Keratinocyte (primary cell): ENCODE measurements around the gene TBC1D16. TPM values are rescaled to one million over a fixed set of nuclear protein-coding genes. Genes with fewer than 3 reads are reported as not detected.
A peak's percentile ranks its signal among the peaks of the same experiment; 100 is the strongest.

Experiments used
- DNase-seq: peaks from one replicate; pipeline ENCODE4 v3.0.0-alpha.2; 2011; ENCODE audit warnings: low read depth, missing footprints, low spot score
- FAIRE-seq: peaks from 2 replicates; lab custom pipeline; 2011; peaks lifted over from hg19 to GRCh38; lab: Jason Lieb, UNC
- H2AFZ ChIP-seq: 2 replicates; pipeline ENCODE4 v1.6.0; 2012; ENCODE audit warnings: low read length, control low read depth, inconsistent platforms; ENCODE audit not compliant: control insufficient read depth
- H3K27ac ChIP-seq: 2 replicates; pipeline ENCODE4 v1.5.1; 2011; ENCODE audit warnings: low read length; ENCODE audit not compliant: control insufficient read depth, insufficient read depth
- H3K27me3 ChIP-seq: 3 replicates; pipeline ENCODE4 v1.6.0; 2011; ENCODE audit warnings: low read length; ENCODE audit not compliant: control insufficient read depth, insufficient read depth; ENCODE audit errors: extremely low read depth
- H3K36me3 ChIP-seq, 2 experiments: 2 replicates in 1 of 2; 3 replicates in 1 of 2; pipeline ENCODE4 v1.5.1; 2011; ENCODE audit warnings: low read length in 2 of 2, mild to moderate bottlenecking in 1 of 2; ENCODE audit not compliant: control insufficient read depth in 2 of 2, insufficient read depth in 2 of 2; ENCODE audit errors: extremely low read depth in 1 of 2
- H3K4me1 ChIP-seq: 3 replicates; pipeline ENCODE4 v1.5.1; 2011; ENCODE audit warnings: low read length; ENCODE audit not compliant: control insufficient read depth, insufficient read depth; ENCODE audit errors: extremely low read depth
- H3K4me2 ChIP-seq: 3 replicates; pipeline ENCODE4 v1.6.0; 2011; ENCODE audit warnings: low read depth, low read length; ENCODE audit not compliant: control insufficient read depth, insufficient read depth; ENCODE audit errors: extremely low read depth
- H3K4me3 ChIP-seq, 3 experiments: fragments of 200-600 bp in 1 of 3; sonication (generic) in 1 of 3; 2 replicates in 2 of 3; 3 replicates in 1 of 3; pipeline ENCODE4 v1.5.1; 2011 to 2016; ENCODE audit warnings: low read length in 3 of 3, mild to moderate bottlenecking in 3 of 3, control low read depth in 2 of 3, inconsistent platforms in 1 of 3, low read depth in 1 of 3, mixed read lengths in 1 of 3, mixed run types in 1 of 3, moderate library complexity in 1 of 3; ENCODE audit not compliant: control insufficient read depth in 2 of 3, insufficient read depth in 2 of 3; ENCODE audit errors: extremely low read depth in 1 of 3
- H3K79me2 ChIP-seq: 2 replicates; pipeline ENCODE4 v1.6.0; 2012; ENCODE audit warnings: low read length; ENCODE audit not compliant: control insufficient read depth, insufficient read depth
- H3K9ac ChIP-seq: 3 replicates; pipeline ENCODE4 v1.6.0; 2011; ENCODE audit warnings: low read length; ENCODE audit not compliant: control insufficient read depth, insufficient read depth; ENCODE audit errors: extremely low read depth
- H3K9me1 ChIP-seq: 3 replicates; pipeline ENCODE4 v1.6.0; 2011; ENCODE audit warnings: low read length; ENCODE audit not compliant: control insufficient read depth, insufficient read depth; ENCODE audit errors: extremely low read depth
- H3K9me3 ChIP-seq: 2 replicates; pipeline ENCODE4 v1.5.1; 2012; ENCODE audit warnings: low read depth, low read length; ENCODE audit not compliant: control insufficient read depth
- H4K20me1 ChIP-seq: 3 replicates; pipeline ENCODE4 v1.6.0; 2011; ENCODE audit warnings: low read length; ENCODE audit not compliant: control insufficient read depth, insufficient read depth; ENCODE audit errors: extremely low read depth
- CTCF ChIP-seq, 3 experiments: IDR thresholded peaks in 1 of 3; conservative IDR thresholded peaks in 1 of 3; optimal IDR thresholded peaks in 1 of 3; 2 replicates in 2 of 3; 3 replicates in 1 of 3; pipeline versions ENCODE3 to v1.5.1; 2011; ENCODE audit warnings: low read length in 3 of 3, mild to moderate bottlenecking in 3 of 3, moderate library complexity in 2 of 3, control low read depth in 1 of 3, inconsistent platforms in 1 of 3; ENCODE audit not compliant: insufficient read depth in 2 of 3; ENCODE audit errors: extremely low read depth in 1 of 3
- EZH2 ChIP-seq: IDR thresholded peaks from one replicate; pipeline ENCODE4 v1.6.1; 2012; ENCODE audit warnings: inconsistent platforms, mild to moderate bottlenecking, low read length, moderate library complexity
- dilution Hi-C: fragments of 300-500 bp; cut with MboI; formaldehyde crosslinking; loops from one replicate; pipeline ENCODE4 v1.7.0; 2020; ENCODE audit warnings: low sequenced_read_pairs; ENCODE audit not compliant: extremely low pct_ligation_motif_present
- polyA plus RNA-seq, 5 experiments: library from polyadenylated mRNA; depleted of rRNA in 3 of 5; stranded (reverse) in 3 of 5; stranded (forward) in 1 of 5; unstranded in 1 of 5; fragments of >200 nt; gene quantifications; 1 replicate in 1 of 5; 2 replicates in 3 of 5; 3 replicates in 1 of 5; pipeline versions ENCODE4 v1.2.1 to v1.2.3, GENCODE V29; 2011 to 2012; ENCODE audit warnings: missing spikeins in 2 of 5, low read depth in 1 of 5, low replicate concordance in 1 of 5

Gene TBC1D16
- polyA plus RNA-seq, 1 donor (not counting 4 experiments of a cell fraction or from before 2014, with no cell fraction given): 8.6 TPM

- dilution Hi-C loops: no loop called here
- no peak for FAIRE-seq
- no peak overlapping the region for H2AFZ ChIP-seq
Measured at GRCh38 chr17:79915850-79916430, 119.7 kb downstream of the TBC1D16 start.

GRCh38 chr17:79914813-79915740 lies 120.6 kb downstream of the TBC1D16 start:
- dilution Hi-C loops: no loop called here
- FAIRE-seq (no peak), DNase-seq (no peak)
- Histone ChIP-seq H2AFZ (no peak overlapping the region), H3K79me2 (no peaks in the 10 kb centered on the region), H3K4me3 (no peak overlapping the region), H4K20me1 (no peaks in the 10 kb centered on the region), H3K4me2 (no peak overlapping the region), H3K4me1 (no peaks in the 10 kb centered on the region), H3K36me3 (no peaks in the 10 kb centered on the region), H3K27ac (no peak overlapping the region), H3K9me1 (no peaks in the 10 kb centered on the region), H3K9me3 (no peaks in the 10 kb centered on the region), H3K27me3 (peaks cover 49% of the 10 kb centered on the region), H3K9ac (no peak overlapping the region)
- TF ChIP-seq EZH2: no peak
- no peak for TF ChIP-seq CTCF (optimal IDR thresholded peaks at IDR 0.05 in 1 of 3, IDR thresholded peaks at IDR 0.05 in 1 of 3, conservative IDR thresholded peaks at IDR 0.05 in 1 of 3; ENCODE audit: extremely low read depth in 1 of 3, insufficient read depth in 2 of 3, low read length in 3 of 3)

More at GRCh38 chr17:79915850-79916430, 119.7 kb downstream of the TBC1D16 start:
- H3K9ac ChIP-seq: no peak overlapping the region
- no peak overlapping the region for H3K4me3 ChIP-seq
- peaks cover 57% of the 10 kb centered on the region for H3K27me3 ChIP-seq
- no peaks in the 10 kb centered on the region for H3K9me1 ChIP-seq
- no peaks in the 10 kb centered on the region for H3K79me2 ChIP-seq
- H3K27ac ChIP-seq: no peak overlapping the region
- TF ChIP-seq EZH2 (no peak), CTCF (optimal IDR thresholded peaks at IDR 0.05 in 1 of 3, IDR thresholded peaks at IDR 0.05 in 1 of 3, conservative IDR thresholded peaks at IDR 0.05 in 1 of 3; ENCODE audit: extremely low read depth in 1 of 3, insufficient read depth in 2 of 3, low read length in 3 of 3) (peak; percentile 33 to 70 (median 35))
- H4K20me1 ChIP-seq: no peaks in the 10 kb centered on the region
- H3K4me1 ChIP-seq: no peaks in the 10 kb centered on the region
- H3K4me2 ChIP-seq: no peak overlapping the region
- peak; percentile 40 for DNase-seq
- no peaks in the 10 kb centered on the region for H3K36me3 ChIP-seq
- no peaks in the 10 kb centered on the region for H3K9me3 ChIP-seq
